GM12878 (cell line): ENCODE measurements around the gene MTF1. TPM values are rescaled to one million over a fixed set of nuclear protein-coding genes. Genes with fewer than 3 reads are reported as not detected.
A peak's percentile ranks its signal among the peaks of the same experiment; 100 is the strongest.
"Not testable (repeated sequence)": the region's sequence is repeated elsewhere in the genome, so short reads cannot be mapped to it uniquely, and the experiment has no call there.

Experiments
- ATAC-seq: fragments of 200-7000 bp; cut with Tn5 transposase; 3 replicates; pipeline ENCODE4 v1.9.1; 2020; ENCODE audit warnings: mild to moderate bottlenecking, moderate library complexity
- BruUV-seq: library from RNA; stranded (reverse); fragments of 400-500 nt; replicated peaks from 2 replicates; lab custom pipeline; 2021; lab: Mats Ljungman, UMichigan
- CTCF ChIA-PET: fragments of 300-600 bp; sonication (Branson Sonifier 250); formaldehyde crosslinking; extraction: SDS; loops from one replicate; lab custom pipeline; 2021; ENCODE audit warnings: inconsistent platforms; lab: Yijun Ruan, JAX
- POLR2A ChIA-PET: fragments of 350-600 bp; formaldehyde crosslinking; extraction: SDS; loops from one replicate; lab custom pipeline; 2021; ENCODE audit warnings: inconsistent platforms; lab: Charles Lee
- RAD21 ChIA-PET: fragments of 300-600 bp; sonication (Branson Sonifier 250); formaldehyde crosslinking; loops from one replicate; lab custom pipeline; 2023; ENCODE audit warnings: antibody characterized with exemption; ENCODE audit not compliant: unreplicated experiment; lab: Charles Lee
- SMC1A ChIA-PET: fragments of 300-600 bp; sonication (Branson Sonifier 250); formaldehyde crosslinking; loops from one replicate; lab custom pipeline; 2023; ENCODE audit not compliant: unreplicated experiment, uncharacterized antibody; lab: Charles Lee
- DNase-seq: peaks from one replicate; pipeline ENCODE4 v3.0.0-alpha.2; 2011; ENCODE audit warnings: low read depth, low spot score
- FAIRE-seq: peaks from 3 replicates; lab custom pipeline; 2011; peaks lifted over from hg19 to GRCh38; lab: Jason Lieb, UNC
- H2AFZ ChIP-seq: 2 replicates; pipeline ENCODE4 v1.6.0; 2011; ENCODE audit warnings: low read depth, low read length, control low read depth; ENCODE audit not compliant: control insufficient read depth
- H3K27ac ChIP-seq: 2 replicates; pipeline ENCODE4 v1.5.1; 2011; ENCODE audit warnings: control low read depth; ENCODE audit not compliant: control insufficient read depth, insufficient read depth
- H3K27me3 ChIP-seq, 2 experiments: replicated peaks in 1 of 2; 2 replicates each; pipeline versions ENCODE4 v1.6.0 to v1.6.1; 2011; ENCODE audit warnings: low read length in 1 of 2; ENCODE audit not compliant: control insufficient read depth in 2 of 2, insufficient read depth in 2 of 2
- H3K36me3 ChIP-seq, 2 experiments: 2 replicates each; pipeline ENCODE4 v1.5.1; 2011; ENCODE audit warnings: low read length in 1 of 2; ENCODE audit not compliant: control insufficient read depth in 2 of 2, insufficient read depth in 2 of 2
- H3K4me1 ChIP-seq: 2 replicates; pipeline ENCODE4 v1.6.1; 2011; ENCODE audit warnings: mild to moderate bottlenecking, low read length, moderate library complexity, mixed read lengths; ENCODE audit not compliant: control insufficient read depth, insufficient read depth
- H3K4me2 ChIP-seq: 2 replicates; pipeline ENCODE4 v1.6.0; 2011; ENCODE audit warnings: control low read depth; ENCODE audit not compliant: control insufficient read depth, insufficient read depth
- H3K4me3 ChIP-seq: fragments of 200-600 bp; sonication (generic); 2 replicates; pipeline ENCODE4 v1.5.1; 2016
- H3K79me2 ChIP-seq: 2 replicates; pipeline ENCODE4 v1.6.0; 2011; ENCODE audit warnings: low read length; ENCODE audit not compliant: control insufficient read depth, insufficient read depth
- H3K9ac ChIP-seq: 2 replicates; pipeline ENCODE4 v1.8.0; 2011; ENCODE audit warnings: low read length, control low read depth, mixed read lengths; ENCODE audit not compliant: control insufficient read depth, insufficient read depth
- H3K9me3 ChIP-seq: replicated peaks from 3 replicates; pipeline ENCODE4 v1.5.1; 2011; ENCODE audit warnings: mild to moderate bottlenecking, low read length; ENCODE audit not compliant: control insufficient read depth, insufficient read depth
- H4K20me1 ChIP-seq: 2 replicates; pipeline ENCODE4 v1.6.0; 2011; ENCODE audit not compliant: control insufficient read depth, insufficient read depth
- ATF7 ChIP-seq: fragments of 450-650 bp; IDR thresholded peaks from 2 replicates; pipeline ENCODE4 v1.6.1; 2016; ENCODE audit warnings: low read depth, mild to moderate bottlenecking
- HCFC1 ChIP-seq: fragments of 150-350 bp; IDR thresholded peaks from 2 replicates; pipeline ENCODE4 v1.6.1; 2014; ENCODE audit warnings: low read length
- MAX ChIP-seq: IDR thresholded peaks from 2 replicates; pipeline ENCODE4 v1.6.1; 2012; ENCODE audit warnings: low read depth, low read length, improper control_type of control experiment
- NR2C1 ChIP-seq: fragments of 450-650 bp; IDR thresholded peaks from 2 replicates; pipeline ENCODE4 v1.6.1; 2017; ENCODE audit warnings: antibody characterized with exemption, mild to moderate bottlenecking, moderate library complexity
- SIN3A ChIP-seq: IDR thresholded peaks from 2 replicates; pipeline ENCODE4 v1.6.1; 2012; ENCODE audit warnings: low read depth, low read length, improper control_type of control experiment
- SMAD1 ChIP-seq: fragments of 450-650 bp; IDR thresholded peaks from 2 replicates; pipeline ENCODE4 v1.6.1; 2018; ENCODE audit warnings: mild to moderate bottlenecking, low read depth; ENCODE audit not compliant: partially characterized antibody
- ZBTB40 ChIP-seq: fragments of 450-650 bp; IDR thresholded peaks from 2 replicates; pipeline ENCODE4 v1.6.1; 2016; ENCODE audit warnings: mild to moderate bottlenecking, moderate library complexity, borderline replicate concordance
- ZNF24 ChIP-seq: fragments of 450-650 bp; IDR thresholded peaks from 2 replicates; pipeline ENCODE4 v1.6.1; 2017; ENCODE audit warnings: antibody characterized with exemption, mild to moderate bottlenecking
- ZNF687 ChIP-seq: fragments of 450-650 bp; IDR thresholded peaks from 2 replicates; pipeline ENCODE4 v1.6.1; 2017; ENCODE audit warnings: mild to moderate bottlenecking, moderate library complexity
- WGBS: methylation state at CpG from one replicate; pipeline ENCODE4 v1.1.6; 2016; ENCODE audit warnings: low lambda C conversion rate; ENCODE audit not compliant: insufficient replicate concordance, insufficient coverage; ENCODE audit errors: missing lambda C conversion rate; 5-methylcytosine and 5-hydroxymethylcytosine counted together
- in situ Hi-C: fragments of 300-500 bp; cut with MboI; formaldehyde crosslinking; loops from 9 replicates; pipeline ENCODE4 v1.14.3; 2018; ENCODE audit warnings: mixed read lengths
- intact Hi-C: fragments of 100-400 bp; cut with micrococcal nuclease; formaldehyde crosslinking; loops from one replicate; pipeline ENCODE4 v1.14.2; 2022; ENCODE audit not compliant: unreplicated experiment
- polyA plus RNA-seq, 11 experiments: library from polyadenylated mRNA; depleted of rRNA in 4 of 11; unstranded in 6 of 11; stranded (reverse) in 5 of 11; fragments of >200 nt; fragmentation: Nextera tagmentation in 4 of 11; fragmentation: Illumina TruSeq in 1 of 11; extraction: Ambion mirVana in 4 of 11; extraction: Trizol in 1 of 11; gene quantifications; 1 replicate in 1 of 11; 2 replicates in 10 of 11; pipeline versions ENCODE4 v1.2.1 to v1.2.3, GENCODE V29; 2011 to 2016; ENCODE audit warnings: inconsistent platforms in 2 of 11, missing spikeins in 2 of 11, low read depth in 1 of 11
- total RNA-seq, 4 experiments: library from RNA; depleted of rRNA in 3 of 4; stranded (reverse); fragments of >200 nt in 3 of 4; fragmentation: Illumina TruSeq in 1 of 4; extraction: Trizol in 1 of 4; gene quantifications; 2 replicates each; pipeline versions ENCODE4 v1.2.1 to v1.2.3, GENCODE V29; 2013 to 2021

MTF1 gene
- total and polyA plus RNA-seq, 10 of the 15 experiments (the other 5 are each of a cell fraction or from before 2014, with no cell fraction given) = 2.2 to 20.4 (median 6.7) TPM

- ATAC-seq (no peak), FAIRE-seq (peak; percentile 18), DNase-seq (no peak)
- H3K9ac ChIP-seq = no peak overlapping the region
- H3K4me2 ChIP-seq = no peak overlapping the region
- H3K27ac ChIP-seq = no peak overlapping the region
- peaks cover 7% of the 10 kb centered on the region; the same call in 2 of the 3 replicates for H3K9me3 ChIP-seq
- BruUV-seq = no TSS peak
- ChIA-PET SMC1A (interaction anchor here (1.3 to 1.7 kb wide), 3 partner anchors 11 to 26 kb away, joined by 3 to 8 read pairs (median 7); no protein-coding TSS in a partner anchor), CTCF (interaction anchor here (0.5 to 1.9 kb wide), 4 partner anchors 10 to 264 kb away, joined by 3 to 9 read pairs (median 6); no protein-coding TSS in a partner anchor), RAD21 (interaction anchor here (0.6 kb wide), 1 partner anchor 20 kb away, joined by 3 read pairs; no protein-coding TSS in a partner anchor), POLR2A (no interaction called here)
- 97% methylated on average over 1 of the region's 1 CpG for whole genome bisulfite sequencing
- H3K4me3 ChIP-seq = no peak overlapping the region
- TF ChIP-seq ATF7 (no peak), ZNF687 (no peak), SIN3A (no peak), ZNF24 (no peak), HCFC1 (no peak), NR2C1 (no peak), SMAD1 (no peak), MAX (no peak), ZBTB40 (no peak)
- in situ Hi-C loops (no loop called here), intact Hi-C loops (no loop called here)
- H3K36me3 ChIP-seq = peaks cover 0 to 7% of the 10 kb centered on the region in 2 experiments
- peaks cover 5% of the 10 kb centered on the region for H3K79me2 ChIP-seq
- H2AFZ ChIP-seq = no peak overlapping the region
- H3K4me1 ChIP-seq = peaks cover 13% of the 10 kb centered on the region
- H4K20me1 ChIP-seq = no peaks in the 10 kb centered on the region
- H3K27me3 ChIP-seq = no peaks in the 10 kb centered on the region
Observed at GRCh38 chr1:37905727-37906126, 46.3 kb upstream of the MTF1 start.

- H3K27me3 ChIP-seq, H3K9ac ChIP-seq, ATAC-seq, H3K27ac ChIP-seq, H3K4me3 ChIP-seq, SMC1A ChIA-PET, H3K4me2 ChIP-seq, H4K20me1 ChIP-seq, FAIRE-seq, DNase-seq, in situ Hi-C loops, H3K36me3 ChIP-seq, RAD21 ChIA-PET, H3K79me2 ChIP-seq, BruUV-seq, intact Hi-C loops, H2AFZ ChIP-seq, H3K9me3 ChIP-seq: not testable (repeated sequence)
- CTCF ChIA-PET = interaction anchor here (1.1 kb wide), 1 partner anchor 86 kb away, joined by 3 read pairs; the partner anchor contains the start of gene SF3A3
- WGBS = 100% methylated on average over 6 of the region's 6 CpGs
- H3K4me1 ChIP-seq = peaks cover 15% of the 10 kb centered on the region
- POLR2A ChIA-PET = interaction anchor here (0.6 to 0.7 kb wide), 2 partner anchors 11 to 107 kb away, joined by 3 read pairs; no protein-coding TSS in a partner anchor
Observed at GRCh38 chr1:37903921-37904320, 44.5 kb upstream of the MTF1 start.
